GM18520 (cell line): Measurements from ENCODE around the gene RAD51B.

ENCODE experiments used
- ATAC-seq: cut with Tn5 transposase; IDR thresholded peaks from one replicate; pipeline ENCODE4 v1.9.1; 2021; ENCODE audit not compliant: unreplicated experiment

The RAD51B gene

GRCh38 chr14:68343534-68344118 lies 524.0 kb downstream of the RAD51B start:
- no peak for ATAC-seq

DNA sequence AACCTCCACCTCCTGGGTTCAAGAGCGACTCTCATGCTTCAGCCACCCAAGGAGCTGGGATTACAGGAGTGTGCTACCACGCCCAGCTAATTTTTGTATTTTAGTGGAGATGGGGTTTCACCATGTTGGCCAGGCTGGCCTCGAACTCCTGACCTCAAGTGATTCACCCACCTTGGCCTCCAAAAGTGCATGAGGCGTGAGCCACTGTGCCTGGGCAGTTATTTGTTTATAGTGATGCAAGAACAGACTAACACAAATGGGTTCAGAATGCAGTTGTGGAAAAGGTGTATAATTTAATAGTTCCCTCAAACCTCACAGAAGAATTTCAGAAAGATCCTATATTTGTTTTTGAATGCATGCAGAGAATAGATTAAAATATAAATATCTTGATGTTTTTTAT lies 526.2 kb downstream of the RAD51B start:
- no peak for ATAC-seq

DNA sequence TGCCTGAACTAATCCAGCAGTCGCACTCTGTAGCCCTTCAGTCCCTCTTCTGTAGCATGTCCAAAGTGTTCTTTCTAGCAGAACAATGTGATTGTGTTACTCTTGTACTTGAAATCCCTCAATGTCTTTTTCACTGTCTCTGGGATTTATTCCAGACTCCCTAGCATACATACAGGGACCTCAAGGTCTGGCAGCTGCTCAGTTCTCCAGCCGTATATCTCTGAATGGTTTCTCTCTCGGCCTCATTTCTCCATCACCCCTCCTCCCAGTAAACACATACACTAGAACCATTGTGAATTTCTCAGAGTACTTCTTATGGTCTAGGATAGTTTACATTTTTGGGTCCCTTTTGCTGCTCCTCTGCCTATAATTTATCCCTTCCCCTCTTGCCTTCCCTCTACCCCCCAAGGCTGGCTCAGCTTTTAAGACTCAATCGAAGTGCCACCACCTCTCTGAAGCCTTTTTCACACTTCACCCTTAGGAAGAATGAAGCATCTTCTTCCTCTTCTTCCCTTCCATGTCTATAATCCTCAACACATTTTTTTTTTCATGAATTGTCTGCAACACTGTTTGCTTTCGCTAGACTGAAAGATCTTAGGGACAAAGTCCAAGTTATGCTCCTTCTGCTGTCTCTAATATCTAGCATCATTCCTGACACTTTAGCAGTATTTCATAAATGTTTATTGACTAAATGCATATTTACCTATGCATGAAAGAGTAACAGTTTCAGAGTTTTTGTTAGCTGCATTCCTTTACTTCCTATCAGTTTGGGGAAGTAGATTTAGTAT lies 527.2 kb downstream of the RAD51B start:
- ATAC-seq = no peak

GRCh38 chr14:68349900-68350629 lies 530.5 kb downstream of the RAD51B start:
- ATAC-seq = no peak

DNA sequence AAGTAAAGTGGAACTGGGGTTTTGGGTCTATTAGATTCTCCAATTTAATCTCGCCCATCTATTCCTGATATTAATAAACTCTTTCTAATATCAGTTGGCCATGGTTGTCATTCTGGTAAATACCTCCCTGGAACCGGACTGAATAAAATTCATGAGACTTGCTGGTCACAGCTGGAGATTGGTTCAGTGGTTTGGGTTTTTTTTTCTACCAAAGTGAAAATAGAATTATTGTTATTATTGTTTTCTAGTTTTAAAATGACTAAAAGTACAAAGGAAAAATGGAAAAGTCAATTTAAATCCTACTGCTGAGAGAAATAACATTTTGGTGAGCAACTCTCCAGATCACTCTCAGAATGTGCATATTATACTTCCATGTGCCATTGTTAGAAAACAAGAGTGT lies 535.8 kb downstream of the RAD51B start:
- no peak for ATAC-seq

- ATAC-seq = no peak
Measured at GRCh38 chr14:68357777-68358176, 538.2 kb downstream of the RAD51B start.

DNA sequence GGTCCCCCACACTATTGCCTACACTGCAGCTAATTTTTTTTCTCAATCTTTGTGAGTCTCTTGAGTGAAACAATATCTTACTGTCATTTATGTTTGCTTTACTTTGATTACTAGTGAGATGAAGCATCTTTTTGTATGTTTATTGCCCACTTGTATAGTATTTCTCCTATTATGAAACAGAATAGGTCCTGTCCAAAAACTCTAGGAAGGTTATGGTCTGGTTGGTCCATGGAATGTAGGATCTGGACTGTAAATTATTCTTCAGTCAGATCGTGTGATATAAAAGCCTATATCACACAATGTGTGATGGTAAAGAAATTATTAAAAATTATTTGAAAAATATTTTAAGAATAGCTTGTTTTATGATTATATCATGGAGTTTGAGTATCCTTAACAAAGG lies 538.9 kb downstream of the RAD51B start:
- no peak for ATAC-seq

DNA sequence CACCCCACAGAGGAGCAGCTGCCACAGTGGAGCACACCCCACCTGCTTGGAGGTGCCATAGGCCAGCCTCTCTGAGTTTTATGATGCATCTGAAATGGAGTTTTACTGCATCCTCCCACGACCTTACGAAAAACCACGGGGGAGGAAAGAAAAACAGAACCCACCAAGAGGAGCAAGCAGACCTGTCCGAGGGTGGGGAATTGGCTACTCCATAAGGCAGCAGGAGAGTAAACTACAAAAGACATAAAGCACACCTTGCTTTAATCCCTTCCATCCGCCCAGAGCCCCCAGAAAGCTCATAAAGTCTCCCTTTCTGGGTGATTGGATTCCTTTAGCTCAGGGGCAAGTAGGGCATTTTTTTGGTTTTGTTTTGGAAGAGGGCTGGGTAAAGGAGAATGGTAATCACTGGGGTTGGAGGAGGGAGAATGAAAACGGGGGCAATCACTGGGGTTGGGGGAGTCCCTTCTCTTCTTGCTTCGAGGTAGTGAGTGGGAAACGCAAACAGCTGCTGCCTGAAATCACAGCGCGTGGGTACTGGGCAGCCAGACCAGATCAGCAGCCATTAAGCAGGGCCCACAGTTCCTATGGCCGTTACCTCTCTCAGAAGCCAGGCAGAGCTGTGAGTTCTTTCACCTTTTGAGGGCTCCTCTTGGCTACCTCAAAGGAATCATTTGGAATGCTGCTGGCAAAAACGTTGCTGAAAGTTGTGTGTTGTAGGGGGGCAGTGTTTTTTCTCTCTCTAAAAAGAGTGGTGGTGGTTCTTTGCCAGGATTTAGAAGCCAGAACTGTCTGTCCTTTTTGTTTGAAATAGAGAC lies 539.6 kb downstream of the RAD51B start:
- ATAC-seq = no peak

GRCh38 chr14:68359837-68360552 lies 540.4 kb downstream of the RAD51B start:
- no peak for ATAC-seq

DNA sequence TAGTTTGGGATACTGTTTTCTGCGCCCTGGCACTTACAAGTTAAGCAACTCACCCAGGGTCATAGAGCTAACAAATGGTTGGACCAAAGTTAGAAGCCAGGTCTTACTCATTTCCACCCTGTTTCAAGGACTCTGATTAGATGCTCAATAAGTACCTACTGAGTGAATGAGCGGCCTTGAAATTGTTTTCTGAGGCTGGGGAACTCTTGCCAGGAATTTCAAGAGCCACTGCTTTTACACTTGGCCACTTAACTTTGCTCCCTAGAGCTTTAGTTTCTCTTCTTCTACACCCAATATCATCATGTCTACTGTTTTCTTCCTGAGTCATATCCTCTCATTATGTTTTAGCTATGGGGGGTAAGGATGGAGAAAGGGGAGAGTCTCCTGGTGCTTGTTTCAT lies 541.7 kb downstream of the RAD51B start:
- no peak for ATAC-seq

- ATAC-seq = no peak
Measured at GRCh38 chr14:68362846-68363245, 543.3 kb downstream of the RAD51B start.

DNA sequence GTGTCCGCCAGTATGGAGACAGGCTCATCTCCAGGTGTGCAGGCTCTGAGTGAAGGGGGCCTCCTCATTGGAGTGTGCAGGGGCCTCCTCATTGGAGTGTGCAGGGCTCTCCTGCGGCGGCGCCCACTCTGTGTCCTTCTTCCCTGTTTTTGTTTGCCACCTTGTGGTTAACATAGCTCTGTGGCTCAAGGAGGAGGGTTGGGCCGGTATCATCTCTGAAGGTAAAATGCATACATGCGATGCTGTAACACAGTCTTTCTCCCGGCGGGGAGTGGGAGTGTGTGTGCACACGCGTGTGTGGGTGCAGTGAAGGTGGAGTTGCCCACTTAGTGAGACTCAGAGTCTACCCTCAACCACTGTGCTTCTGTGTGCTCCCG lies 543.9 kb downstream of the RAD51B start:
- no peak for ATAC-seq

- ATAC-seq = no peak
Measured at GRCh38 chr14:68363843-68364767, 544.5 kb downstream of the RAD51B start.

- ATAC-seq = no peak
Measured at GRCh38 chr14:68364792-68365192, 545.2 kb downstream of the RAD51B start.

- no peak for ATAC-seq
Measured at GRCh38 chr14:68365228-68365627, 545.6 kb downstream of the RAD51B start.

GRCh38 chr14:68366656-68367055 lies 547.1 kb downstream of the RAD51B start:
- no peak for ATAC-seq

GRCh38 chr14:68367536-68367935 lies 548.0 kb downstream of the RAD51B start:
- no peak for ATAC-seq

DNA sequence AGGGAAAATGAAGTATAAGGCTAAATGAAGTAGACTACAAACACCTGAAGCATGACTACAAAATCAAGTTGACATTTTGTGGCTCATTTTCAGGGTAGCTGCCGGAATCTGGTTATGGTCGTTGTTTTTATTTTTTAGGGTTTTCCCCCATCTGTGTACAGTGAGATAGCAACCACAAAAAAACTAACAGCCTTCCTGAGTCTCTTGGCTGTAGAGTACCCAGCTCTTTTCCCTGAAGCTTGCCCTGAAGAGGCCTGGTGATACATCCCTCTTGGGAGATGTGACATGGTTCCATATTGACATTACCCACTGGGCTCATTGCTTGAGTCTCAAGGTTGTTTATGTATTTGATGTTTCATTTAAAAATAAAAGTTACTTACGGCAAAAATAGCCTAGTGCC lies 549.3 kb downstream of the RAD51B start:
- peak; percentile 32 for ATAC-seq

- no peak for ATAC-seq
Measured at GRCh38 chr14:68369281-68370056, 549.9 kb downstream of the RAD51B start.
